ENCODE data around the gene SKI.

SKI gene

DNA sequence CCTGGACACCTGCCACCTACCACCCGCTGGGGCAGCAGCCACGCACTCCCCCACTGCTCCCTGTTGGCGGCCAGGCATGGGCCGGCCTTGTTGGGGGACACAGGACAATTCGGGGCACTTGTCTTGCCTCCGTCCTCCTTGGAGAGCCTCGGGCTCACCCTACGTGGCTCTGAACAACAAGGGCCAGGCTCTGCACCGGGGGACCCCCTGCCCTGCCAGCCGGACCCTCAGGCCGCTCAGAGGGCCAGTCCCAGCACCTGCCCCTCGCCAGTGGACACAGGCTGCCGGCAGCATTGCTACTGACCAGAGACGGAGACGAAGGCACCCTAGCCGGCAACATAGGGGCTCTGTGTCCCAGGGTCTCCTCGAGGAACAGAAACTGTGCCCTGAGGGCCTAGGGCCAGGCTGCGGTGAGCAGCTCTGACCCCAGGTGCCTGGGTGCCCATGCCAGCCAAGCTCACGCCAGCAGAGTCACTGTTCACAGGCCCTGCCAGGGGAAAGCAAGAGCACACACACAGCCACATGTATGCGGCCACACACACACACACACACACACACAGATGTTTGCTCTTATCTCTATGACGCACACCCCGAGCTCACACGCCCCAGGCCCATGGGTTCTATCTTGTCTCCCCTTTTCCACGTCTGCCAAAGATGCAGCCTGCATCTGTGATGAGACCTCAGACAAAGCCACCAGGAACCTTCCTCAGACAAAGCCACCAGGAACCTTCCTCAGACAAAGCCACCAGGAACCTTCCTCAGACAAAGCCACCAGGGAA is 117.4 kb downstream of the SKI start:
- DNase-seq: no peak

DNA sequence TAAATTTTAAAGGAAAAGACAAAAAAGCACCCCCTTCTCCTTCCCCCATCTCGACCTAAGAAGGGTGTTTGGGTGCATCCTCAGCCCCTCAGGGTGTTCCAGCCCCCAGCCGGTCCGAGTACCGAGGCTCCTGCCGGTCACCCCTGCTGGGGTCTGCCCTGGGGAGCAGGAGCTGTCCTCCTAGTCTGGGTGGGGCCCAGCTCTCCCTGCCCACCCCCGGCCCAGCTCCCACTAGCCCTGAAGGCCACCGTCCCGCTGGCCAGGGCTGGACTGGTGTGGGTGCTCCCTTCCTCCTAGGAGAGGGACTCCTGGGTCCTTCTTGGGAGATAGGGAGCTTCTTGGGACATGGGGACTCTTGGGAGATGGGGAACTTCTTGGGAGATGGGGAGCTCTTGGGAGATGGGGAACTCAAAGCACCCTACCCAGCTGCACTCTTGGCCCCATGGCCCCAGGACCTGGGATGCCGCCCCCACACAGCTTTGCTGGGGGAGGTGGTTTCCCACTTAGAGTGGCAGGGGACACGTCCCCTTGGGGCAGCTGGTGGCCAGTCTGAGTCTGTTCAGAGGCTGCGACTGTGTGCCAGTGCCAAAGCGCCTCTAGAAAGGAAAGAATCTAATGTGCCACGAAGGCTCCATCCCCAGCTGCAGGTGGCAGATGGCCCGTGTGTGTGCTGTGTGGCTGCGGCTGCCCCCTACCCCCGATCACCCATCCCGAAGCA is 118.7 kb downstream of the SKI start:
- no peak for DNase-seq

DNA sequence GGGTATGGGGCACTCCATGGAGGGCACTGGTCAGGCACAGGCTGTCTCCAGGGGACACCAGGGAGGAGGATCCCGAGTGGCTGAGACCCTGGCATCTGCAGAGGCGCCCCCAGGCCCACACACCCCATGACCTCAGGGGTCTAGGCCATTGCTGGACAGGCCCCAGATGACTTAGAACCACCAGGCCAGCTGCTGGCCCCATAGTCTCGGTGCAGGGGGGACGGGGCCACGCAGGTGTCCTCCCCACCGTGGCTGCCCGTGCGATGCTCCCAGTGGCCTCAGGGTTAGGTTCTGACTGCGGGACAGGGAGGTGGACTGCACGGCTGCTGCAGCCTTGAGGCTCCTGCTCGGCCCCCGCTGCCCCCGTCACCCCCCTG is 119.3 kb downstream of the SKI start:
- no peak for DNase-seq

DNA sequence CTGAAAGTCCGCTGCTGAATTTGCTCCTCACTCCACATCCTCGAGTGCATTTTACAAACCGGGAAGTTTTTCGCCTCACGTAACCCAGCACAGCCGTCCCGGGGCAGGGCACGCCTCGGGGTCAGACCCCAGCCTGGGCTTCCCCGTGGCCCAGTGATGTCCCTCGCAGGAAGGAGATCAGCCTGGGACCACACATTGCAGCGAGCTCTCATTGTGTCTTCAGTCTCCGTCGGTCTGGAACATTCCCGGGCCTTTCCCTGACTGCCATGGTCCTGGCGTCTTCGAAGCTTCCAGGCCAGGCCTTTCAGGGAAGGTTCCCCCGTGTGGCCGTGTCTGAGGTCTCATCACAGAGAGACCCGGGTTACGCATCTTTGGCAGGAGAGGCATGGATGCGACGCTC is 119.8 kb downstream of the SKI start:
- DNase-seq: no peak

GRCh38 chr1:2348346-2349325 is 120.5 kb downstream of the SKI start:
- no peak for DNase-seq

- DNase-seq: no peak
Measured at GRCh38 chr1:2349806-2350205, 121.7 kb downstream of the SKI start.

- DNase-seq: no peak
Measured at GRCh38 chr1:2350501-2350900, 122.4 kb downstream of the SKI start.

- DNase-seq: no peak
Measured at GRCh38 chr1:2350911-2351655, 123.0 kb downstream of the SKI start.

DNA sequence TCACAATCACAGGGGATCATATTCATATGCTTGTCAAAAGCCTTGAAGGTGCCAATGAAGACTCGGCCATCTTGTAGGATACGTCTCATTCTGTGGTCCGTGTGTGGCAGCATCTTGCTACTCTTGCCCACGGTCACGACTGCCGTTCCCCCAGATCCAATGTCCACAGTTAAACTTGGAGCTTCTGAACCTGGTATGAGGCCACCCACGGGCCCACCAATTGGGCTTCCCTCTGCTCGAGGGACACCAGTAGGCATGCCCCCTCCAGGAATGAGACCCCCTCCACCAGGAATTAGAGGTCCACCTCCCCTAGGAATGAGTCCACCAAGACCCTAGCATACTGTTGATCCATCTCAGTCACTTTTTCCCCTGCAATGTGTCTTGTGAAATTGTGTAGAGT is 123.6 kb downstream of the SKI start:
- no peak for DNase-seq

DNA sequence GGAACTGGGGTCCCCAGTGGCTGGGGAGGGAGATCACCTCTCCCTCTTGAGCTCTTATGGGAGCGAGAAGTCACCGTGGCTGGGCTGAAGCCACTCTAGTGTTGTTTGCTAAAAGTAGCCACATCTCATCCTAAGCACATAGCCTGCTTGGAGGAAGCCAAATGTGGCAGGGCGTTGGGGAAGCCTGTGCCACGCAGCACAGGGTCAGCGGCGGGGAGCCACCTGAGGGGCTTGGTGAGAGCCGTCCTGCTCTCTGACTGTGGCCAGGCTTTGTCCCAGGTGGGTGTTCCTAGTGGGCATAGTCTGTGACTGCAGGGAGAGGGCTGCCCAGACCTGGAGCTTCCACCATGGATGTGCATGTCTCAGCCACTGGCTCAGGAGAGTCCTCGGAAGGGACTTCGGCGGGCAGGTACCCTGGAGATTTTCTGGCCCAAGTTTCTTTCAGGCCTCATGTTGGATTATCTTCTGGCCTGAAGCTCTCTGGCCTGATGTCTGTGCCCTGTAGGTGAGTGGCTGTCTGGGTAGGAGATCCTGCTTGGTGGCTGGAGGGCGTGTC is 124.3 kb downstream of the SKI start:
- DNase-seq: no peak

DNA sequence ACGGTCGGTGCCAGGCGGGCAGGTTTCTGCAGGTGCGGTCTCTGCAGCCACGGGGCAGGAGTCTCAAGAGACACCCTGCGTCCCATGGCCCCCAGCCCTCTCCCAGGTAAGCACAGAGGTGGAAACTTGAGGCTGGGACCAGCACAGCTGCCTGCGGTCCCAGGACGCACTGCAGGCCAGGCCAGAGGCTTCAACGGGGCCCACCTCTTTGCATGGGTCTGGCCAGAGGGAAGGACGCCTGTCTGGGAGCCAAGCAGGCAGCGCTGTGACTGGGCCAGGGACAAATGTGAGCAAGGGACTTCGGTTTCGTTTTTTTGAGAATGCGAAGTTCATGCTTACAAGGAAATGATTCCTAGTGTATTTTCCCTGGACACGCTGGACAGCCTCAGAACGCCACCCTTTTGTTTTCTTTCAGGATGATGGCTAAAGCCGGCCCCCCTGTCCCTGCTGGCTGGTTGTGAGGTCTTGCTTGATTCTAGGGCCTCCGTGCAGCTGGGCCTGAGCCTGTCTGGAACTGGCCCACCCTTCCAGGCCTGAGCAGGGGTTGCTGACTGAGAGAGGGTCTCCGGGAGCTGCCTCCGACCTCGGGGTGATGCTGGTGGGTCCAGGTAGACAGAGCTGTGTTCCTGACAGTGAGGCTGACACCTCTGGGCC is 124.9 kb downstream of the SKI start:
- DNase-seq: no peak

- DNase-seq: no peak
Measured at GRCh38 chr1:2353551-2354438, 125.7 kb downstream of the SKI start.

DNA sequence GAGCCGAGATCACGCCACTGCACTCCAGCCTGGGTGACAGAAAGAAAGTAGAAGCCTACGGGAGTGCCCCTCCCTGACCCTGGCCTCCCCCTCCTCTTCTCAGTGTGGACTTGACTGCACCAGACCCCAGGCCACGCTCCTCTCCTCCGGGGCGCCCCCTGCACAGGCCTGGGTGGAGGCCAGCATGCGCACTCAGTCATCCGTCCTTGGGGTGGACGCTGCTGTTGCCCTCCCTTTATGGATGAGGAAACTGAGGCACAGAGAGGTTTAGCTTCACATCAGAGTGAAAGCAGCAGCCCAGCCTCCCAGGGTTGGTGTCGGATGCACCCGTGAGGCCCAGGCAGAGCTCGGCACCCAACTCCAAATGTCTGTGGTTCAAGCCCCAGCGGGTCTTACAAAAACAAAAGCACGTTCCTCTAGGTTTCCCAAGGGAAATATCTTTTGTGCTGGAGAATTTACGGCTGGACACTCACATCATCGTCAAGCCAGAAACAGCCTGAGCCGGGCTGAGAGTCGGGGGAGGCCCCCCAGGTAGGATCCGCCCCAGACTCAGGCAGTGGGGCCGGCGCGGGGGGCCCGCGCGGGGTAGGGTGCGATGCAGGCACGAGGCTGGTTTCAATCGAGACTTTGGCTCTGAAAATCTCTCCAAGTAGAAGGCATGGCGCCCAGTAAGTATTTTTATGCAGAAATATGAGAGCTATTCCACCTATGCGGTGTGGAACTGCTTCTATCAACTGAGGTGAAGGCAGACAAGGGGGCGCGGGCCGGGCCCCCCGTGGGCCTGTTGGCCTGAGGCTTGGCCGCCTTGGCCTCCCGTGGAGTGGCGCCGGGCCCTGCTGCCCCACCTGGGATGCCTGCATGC is 126.6 kb downstream of the SKI start:
- no peak for DNase-seq

GRCh38 chr1:2355373-2356261 is 127.5 kb downstream of the SKI start:
- no peak for DNase-seq

DNA sequence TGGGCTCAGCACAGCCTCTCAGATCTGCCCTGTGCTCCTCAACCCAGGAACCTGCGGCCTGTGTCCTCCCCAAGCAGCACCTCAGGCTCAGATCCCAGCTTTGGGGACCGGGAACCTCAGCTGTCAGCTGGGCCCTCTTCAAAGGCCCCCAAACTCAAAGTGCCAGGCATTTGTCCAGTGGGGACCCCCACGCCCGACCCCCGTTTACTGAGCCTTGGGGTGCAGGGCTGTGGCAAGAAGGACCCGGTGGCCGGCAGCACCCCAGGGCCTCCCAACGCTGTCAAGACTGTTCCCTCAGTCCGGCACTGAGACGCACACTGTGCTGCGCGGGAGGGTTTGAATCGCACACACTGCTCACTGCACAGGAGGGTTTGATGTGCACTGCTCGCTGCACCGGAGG is 128.3 kb downstream of the SKI start:
- no peak for DNase-seq

- no peak for DNase-seq
Measured at GRCh38 chr1:2356911-2357845, 129.1 kb downstream of the SKI start.

DNA sequence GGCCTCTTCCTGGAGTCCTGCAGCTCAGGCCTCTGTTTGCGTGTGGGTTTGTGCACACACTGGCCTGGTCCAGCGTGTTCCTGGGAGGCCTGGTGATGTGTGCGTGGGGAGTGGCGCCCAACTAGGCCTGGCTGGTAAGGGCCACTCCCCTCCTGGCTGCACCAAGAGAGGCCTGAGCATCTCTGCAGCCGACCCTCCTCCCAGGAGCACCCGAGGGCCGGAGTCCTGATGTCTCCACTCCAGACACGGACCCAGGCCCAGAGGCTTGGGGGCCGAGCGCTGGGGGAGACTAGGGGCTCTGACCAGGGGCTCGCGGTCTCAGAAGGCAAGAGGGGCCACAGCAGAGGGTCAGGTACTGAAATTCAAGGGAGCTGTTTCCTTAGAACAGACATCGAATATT is 130.0 kb downstream of the SKI start:
- no peak for DNase-seq
